HCT116 (cell line): Measurements from ENCODE around the gene YKT6. TPM values are rescaled to one million over a fixed set of nuclear protein-coding genes. Genes with fewer than 3 reads are reported as not detected.

ENCODE experiments used
- ATAC-seq: fragments of 200-7000 bp; cut with Tn5 transposase; 2 replicates; pipeline ENCODE4 v1.9.1; 2020; ENCODE audit warnings: mild to moderate bottlenecking, moderate library complexity
- BruUV-seq: library from RNA; stranded (reverse); fragments of 400-500 nt; replicated peaks from 2 replicates; lab custom pipeline; 2021; lab: Mats Ljungman, UMichigan
- CTCF ChIA-PET: fragments of 300-600 bp; sonication (Branson Sonifier 250); formaldehyde crosslinking; loops from one replicate; lab custom pipeline; 2021; ENCODE audit warnings: antibody characterized with exemption; lab: Charles Lee
- POLR2A ChIA-PET: fragments of 300-600, 350-600 bp; sonication (Branson Sonifier 250); formaldehyde crosslinking; loops from one replicate; lab custom pipeline; 2021; ENCODE audit warnings: antibody characterized with exemption; lab: Charles Lee
- RAD21 ChIA-PET, 2 experiments: fragments of 300-600 bp; sonication (Branson Sonifier 250); formaldehyde crosslinking; loops; one replicate each; lab custom pipeline; 2023; ENCODE audit warnings: low total read pairs in 2 of 2; ENCODE audit not compliant: uncharacterized antibody in 2 of 2, unreplicated experiment in 2 of 2, low non-redundant PET in 1 of 2; lab: Charles Lee
- DNase-seq: peaks from one replicate; pipeline ENCODE4 v3.0.0-alpha.2; 2010; ENCODE audit warnings: low read depth, low spot score
- H2AFZ ChIP-seq: fragments of 200-600 bp; shearing (Covaris generic), sonication (generic); 2 replicates; pipeline ENCODE4 v1.6.1; 2017; ENCODE audit warnings: low read depth, mixed run types, mixed read lengths, antibody characterized with exemption, low read length; ENCODE audit not compliant: poor library complexity, severe bottlenecking
- H3K27ac ChIP-seq: 2 replicates; pipeline ENCODE4 v1.5.1; 2012; ENCODE audit warnings: low read depth, low read length
- H3K27me3 ChIP-seq: fragments of 200-600 bp; sonication (generic); 2 replicates; pipeline ENCODE4 v1.6.1; 2016; ENCODE audit warnings: mixed run types, low read length, mixed read lengths; ENCODE audit not compliant: insufficient read depth
- H3K36me3 ChIP-seq, 2 experiments: fragments of 200-500 bp in 1 of 2; fragments of 200-600 bp in 1 of 2; sonication (Bioruptor generic) in 1 of 2; sonication (generic) in 1 of 2; 2 replicates each; pipeline versions ENCODE4 v1.5.1 to v1.6.1; 2014 to 2016; ENCODE audit warnings: low read length in 2 of 2, inconsistent platforms in 1 of 2, mixed read lengths in 1 of 2, mixed run types in 1 of 2; ENCODE audit not compliant: insufficient read depth in 2 of 2, control insufficient read depth in 1 of 2
- H3K4me1 ChIP-seq, 2 experiments: fragments of 200-600 bp in 1 of 2; sonication (generic) in 1 of 2; 2 replicates each; pipeline versions ENCODE4 v1.5.1 to v1.6.1; 2012 to 2017; ENCODE audit warnings: low read length in 2 of 2, inconsistent platforms in 1 of 2, mild to moderate bottlenecking in 1 of 2, mixed read lengths in 1 of 2, mixed run types in 1 of 2, moderate library complexity in 1 of 2; ENCODE audit not compliant: insufficient read depth in 2 of 2, control insufficient read depth in 1 of 2
- H3K4me2 ChIP-seq: fragments of 200-600 bp; sonication (generic); 2 replicates; pipeline ENCODE4 v1.6.1; 2017; ENCODE audit warnings: mixed run types, low read length, mixed read lengths
- H3K4me3 ChIP-seq, 2 experiments: fragments of 200-600 bp in 1 of 2; sonication (generic) in 1 of 2; replicated peaks in 1 of 2; 2 replicates each; pipeline ENCODE4 v1.5.1; 2011 to 2016; ENCODE audit warnings: low read length in 2 of 2, control low read depth in 1 of 2, low read depth in 1 of 2, mild to moderate bottlenecking in 1 of 2, mixed read lengths in 1 of 2, mixed run types in 1 of 2
- H3K79me2 ChIP-seq: fragments of 200-600 bp; sonication (generic); 2 replicates; pipeline ENCODE4 v1.6.1; 2017; ENCODE audit warnings: mild to moderate bottlenecking, mixed run types, low read length, moderate library complexity, mixed read lengths; ENCODE audit not compliant: insufficient read depth
- H3K9ac ChIP-seq: fragments of 200-600 bp; sonication (generic); 2 replicates; pipeline ENCODE4 v1.6.1; 2016; ENCODE audit warnings: low read length, mixed read lengths
- H3K9me2 ChIP-seq: fragments of 200-600 bp; sonication (generic), shearing (Covaris generic); 2 replicates; pipeline ENCODE4 v1.6.1; 2017; ENCODE audit warnings: mixed run types, mild to moderate bottlenecking, moderate library complexity; ENCODE audit not compliant: insufficient read depth
- H3K9me3 ChIP-seq, 2 experiments: fragments of 200-500 bp in 1 of 2; fragments of 200-600 bp in 1 of 2; sonication (Bioruptor generic) in 1 of 2; sonication (generic) in 1 of 2; 2 replicates each; pipeline ENCODE4 v1.6.1; 2014 to 2017; ENCODE audit warnings: low read length in 2 of 2, mixed read lengths in 2 of 2, inconsistent platforms in 1 of 2, low read depth in 1 of 2, mild to moderate bottlenecking in 1 of 2, mixed run types in 1 of 2, moderate library complexity in 1 of 2; ENCODE audit not compliant: control insufficient read depth in 1 of 2, insufficient read depth in 1 of 2
- H4K20me1 ChIP-seq: fragments of 200-600 bp; sonication (generic), shearing (Covaris generic); 2 replicates; pipeline ENCODE4 v1.6.1; 2017; ENCODE audit warnings: mixed run types, mild to moderate bottlenecking, moderate library complexity; ENCODE audit not compliant: insufficient read depth
- ELF1 ChIP-seq: IDR thresholded peaks from 2 replicates; pipeline ENCODE4 v1.6.1; 2012; ENCODE audit warnings: low read depth, borderline replicate concordance
- EZH2 ChIP-seq: fragments of 200-600 bp; sonication (generic); IDR thresholded peaks from 2 replicates; pipeline ENCODE4 v1.6.1; 2017; ENCODE audit warnings: antibody characterized with exemption, mixed run types
- EZH2phosphoT487 ChIP-seq: fragments of 200-600 bp; IDR thresholded peaks from 2 replicates; pipeline ENCODE4 v1.6.1; 2018; ENCODE audit warnings: antibody characterized with exemption, borderline replicate concordance
- POLR2A ChIP-seq: IDR thresholded peaks from 2 replicates; pipeline ENCODE4 v1.7.0; 2011; ENCODE audit warnings: borderline replicate concordance; ENCODE audit not compliant: insufficient read depth, insufficient read length; ENCODE audit errors: extremely low read depth
- RAD21 ChIP-seq: IDR thresholded peaks from 2 replicates; pipeline ENCODE4 v1.6.1; 2012; ENCODE audit warnings: low read depth, mild to moderate bottlenecking
- SIN3A ChIP-seq: IDR thresholded peaks from 2 replicates; pipeline ENCODE4 v1.6.1; 2012; ENCODE audit warnings: low read depth
- TCF7L2 ChIP-seq: IDR thresholded peaks from 2 replicates; pipeline ENCODE4 v1.7.0; 2011; ENCODE audit warnings: borderline replicate concordance, inconsistent platforms; ENCODE audit not compliant: insufficient read depth, insufficient read length; ENCODE audit errors: extremely low read depth
- intact Hi-C: fragments of 100-400 bp; cut with micrococcal nuclease; formaldehyde crosslinking; loops from 2 replicates; pipeline ENCODE4 v1.10.0; 2022
- total RNA-seq: library from RNA; stranded (reverse); gene quantifications from one replicate; pipeline ENCODE4 v1.2.1, GENCODE V29; 2021; ENCODE audit not compliant: unreplicated experiment
- TF ChIP-seq, protein P1 (sequence below): IDR thresholded peaks from 2 replicates; pipeline ENCODE4 v1.6.1; 2012
- TF ChIP-seq, protein P2 (sequence below): IDR thresholded peaks from 2 replicates; pipeline ENCODE4 v1.6.1; 2011; ENCODE audit warnings: mild to moderate bottlenecking, low read length, moderate library complexity; ENCODE audit not compliant: insufficient replicate concordance; ENCODE audit errors: extremely low read depth

YKT6 gene
- total RNA-seq, 1 experiment from 2014 or later: 84.8 TPM

GRCh38 chr7:44218418-44219201 lies 17.8 kb downstream of the YKT6 start:
- no peaks in the 10 kb centered on the region for H3K9me3 ChIP-seq
- no peak for DNase-seq
- no peak overlapping the region for H3K9ac ChIP-seq
- no peaks in the 10 kb centered on the region for H3K9me2 ChIP-seq
- POLR2A ChIA-PET: interaction anchor here (1.1 kb wide), 1 partner anchor 18 kb away, joined by 3 read pairs; the partner anchor contains the start of gene YKT6
- no peaks in the 10 kb centered on the region for H3K79me2 ChIP-seq
- TF ChIP-seq, protein P1, sequence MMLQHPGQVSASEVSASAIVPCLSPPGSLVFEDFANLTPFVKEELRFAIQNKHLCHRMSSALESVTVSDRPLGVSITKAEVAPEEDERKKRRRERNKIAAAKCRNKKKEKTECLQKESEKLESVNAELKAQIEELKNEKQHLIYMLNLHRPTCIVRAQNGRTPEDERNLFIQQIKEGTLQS: no peak
- TF ChIP-seq, protein P2, sequence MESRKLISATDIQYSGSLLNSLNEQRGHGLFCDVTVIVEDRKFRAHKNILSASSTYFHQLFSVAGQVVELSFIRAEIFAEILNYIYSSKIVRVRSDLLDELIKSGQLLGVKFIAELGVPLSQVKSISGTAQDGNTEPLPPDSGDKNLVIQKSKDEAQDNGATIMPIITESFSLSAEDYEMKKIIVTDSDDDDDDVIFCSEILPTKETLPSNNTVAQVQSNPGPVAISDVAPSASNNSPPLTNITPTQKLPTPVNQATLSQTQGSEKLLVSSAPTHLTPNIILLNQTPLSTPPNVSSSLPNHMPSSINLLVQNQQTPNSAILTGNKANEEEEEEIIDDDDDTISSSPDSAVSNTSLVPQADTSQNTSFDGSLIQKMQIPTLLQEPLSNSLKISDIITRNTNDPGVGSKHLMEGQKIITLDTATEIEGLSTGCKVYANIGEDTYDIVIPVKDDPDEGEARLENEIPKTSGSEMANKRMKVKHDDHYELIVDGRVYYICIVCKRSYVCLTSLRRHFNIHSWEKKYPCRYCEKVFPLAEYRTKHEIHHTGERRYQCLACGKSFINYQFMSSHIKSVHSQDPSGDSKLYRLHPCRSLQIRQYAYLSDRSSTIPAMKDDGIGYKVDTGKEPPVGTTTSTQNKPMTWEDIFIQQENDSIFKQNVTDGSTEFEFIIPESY: no peak
- TF ChIP-seq ELF1 (no peak), POLR2A (no peak), SIN3A (no peak), TCF7L2 (no peak), RAD21 (no peak), EZH2phosphoT487 (no peak), EZH2 (no peak)
- RAD21 ChIA-PET: no interaction called here
- no peak overlapping the region for H3K4me2 ChIP-seq
- BruUV-seq: no TSS peak
- ATAC-seq: no peak
- 0 out of 4 replicates have a peak, but pooled peaks cover 0 to under 1% of the 10 kb centered on the region in 2 experiments for H3K36me3 ChIP-seq
- intact Hi-C loops: no loop called here
- H4K20me1 ChIP-seq: no peaks in the 10 kb centered on the region
- H3K4me1 ChIP-seq: no peaks in the 10 kb centered on the region
- no peak overlapping the region for H3K27ac ChIP-seq
- H3K4me3 ChIP-seq: no peak overlapping the region
- H2AFZ ChIP-seq: no peak overlapping the region
- CTCF ChIA-PET: interaction anchor here (0.7 kb wide), 1 partner anchor 22 kb away, joined by 4 read pairs; no protein-coding TSS in a partner anchor
- no peaks in the 10 kb centered on the region for H3K27me3 ChIP-seq
